Esophagus muscularis mucosa (tissue), 3 donors: ENCODE results near the gene REEP5.

Source experiments
- POLR2A ChIP-seq: fragments of 450-650 bp; IDR thresholded peaks from one replicate; pipeline ENCODE4 v1.6.1; 2017; ENCODE audit warnings: antibody characterized with exemption, moderate library complexity, mild to moderate bottlenecking, low read depth
- POLR2AphosphoS5 ChIP-seq, 2 donors: sonication (generic); formaldehyde crosslinking; IDR thresholded peaks; one replicate each; pipeline ENCODE4 v1.6.1; 2017; ENCODE audit warnings: antibody characterized with exemption in 2 of 2
- TF ChIP-seq, protein P1 (sequence below), 3 experiments: fragments of 200-600 bp in 2 of 3; fragments of 450-650 bp in 1 of 3; sonication (generic) in 2 of 3; IDR thresholded peaks; one replicate each; pipeline ENCODE4 v1.5.1; 2017 to 2019; ENCODE audit warnings: antibody characterized with exemption in 3 of 3, mild to moderate bottlenecking in 2 of 3, moderate library complexity in 1 of 3

DNA sequence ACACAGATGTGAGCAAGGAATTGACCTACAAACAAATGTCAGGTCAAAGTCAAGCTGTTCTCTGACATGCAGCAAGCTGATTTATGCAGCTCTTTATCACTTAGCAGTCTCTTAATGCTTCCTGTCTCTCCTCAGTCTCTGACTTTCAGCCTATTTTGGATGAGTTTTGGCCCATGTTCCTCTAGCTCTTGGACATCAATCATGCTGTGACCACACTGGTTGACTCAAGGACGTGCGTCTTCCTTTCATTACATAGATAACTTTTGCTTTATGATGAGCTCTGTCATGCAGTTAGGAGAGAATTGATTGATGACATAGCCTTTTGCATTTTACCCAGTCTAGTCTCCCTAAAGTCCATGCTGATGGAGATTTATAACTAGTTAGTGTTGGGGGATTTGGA, 9.4 kb upstream of the REEP5 start:
- TF ChIP-seq POLR2AphosphoS5 (IDR thresholded peaks at IDR 0.05), result no peak
- TF ChIP-seq, protein P1, sequence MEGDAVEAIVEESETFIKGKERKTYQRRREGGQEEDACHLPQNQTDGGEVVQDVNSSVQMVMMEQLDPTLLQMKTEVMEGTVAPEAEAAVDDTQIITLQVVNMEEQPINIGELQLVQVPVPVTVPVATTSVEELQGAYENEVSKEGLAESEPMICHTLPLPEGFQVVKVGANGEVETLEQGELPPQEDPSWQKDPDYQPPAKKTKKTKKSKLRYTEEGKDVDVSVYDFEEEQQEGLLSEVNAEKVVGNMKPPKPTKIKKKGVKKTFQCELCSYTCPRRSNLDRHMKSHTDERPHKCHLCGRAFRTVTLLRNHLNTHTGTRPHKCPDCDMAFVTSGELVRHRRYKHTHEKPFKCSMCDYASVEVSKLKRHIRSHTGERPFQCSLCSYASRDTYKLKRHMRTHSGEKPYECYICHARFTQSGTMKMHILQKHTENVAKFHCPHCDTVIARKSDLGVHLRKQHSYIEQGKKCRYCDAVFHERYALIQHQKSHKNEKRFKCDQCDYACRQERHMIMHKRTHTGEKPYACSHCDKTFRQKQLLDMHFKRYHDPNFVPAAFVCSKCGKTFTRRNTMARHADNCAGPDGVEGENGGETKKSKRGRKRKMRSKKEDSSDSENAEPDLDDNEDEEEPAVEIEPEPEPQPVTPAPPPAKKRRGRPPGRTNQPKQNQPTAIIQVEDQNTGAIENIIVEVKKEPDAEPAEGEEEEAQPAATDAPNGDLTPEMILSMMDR (IDR thresholded peaks at IDR 0.05), result no peak
- no peak for TF ChIP-seq POLR2A
